Right forelimb (tissue), 1 donor: ENCODE results near the gene THBS1.

Experiments used
- DNase-seq: peaks from one replicate; pipeline ENCODE4 v3.0.0-alpha.2; 2018

Gene THBS1

DNA sequence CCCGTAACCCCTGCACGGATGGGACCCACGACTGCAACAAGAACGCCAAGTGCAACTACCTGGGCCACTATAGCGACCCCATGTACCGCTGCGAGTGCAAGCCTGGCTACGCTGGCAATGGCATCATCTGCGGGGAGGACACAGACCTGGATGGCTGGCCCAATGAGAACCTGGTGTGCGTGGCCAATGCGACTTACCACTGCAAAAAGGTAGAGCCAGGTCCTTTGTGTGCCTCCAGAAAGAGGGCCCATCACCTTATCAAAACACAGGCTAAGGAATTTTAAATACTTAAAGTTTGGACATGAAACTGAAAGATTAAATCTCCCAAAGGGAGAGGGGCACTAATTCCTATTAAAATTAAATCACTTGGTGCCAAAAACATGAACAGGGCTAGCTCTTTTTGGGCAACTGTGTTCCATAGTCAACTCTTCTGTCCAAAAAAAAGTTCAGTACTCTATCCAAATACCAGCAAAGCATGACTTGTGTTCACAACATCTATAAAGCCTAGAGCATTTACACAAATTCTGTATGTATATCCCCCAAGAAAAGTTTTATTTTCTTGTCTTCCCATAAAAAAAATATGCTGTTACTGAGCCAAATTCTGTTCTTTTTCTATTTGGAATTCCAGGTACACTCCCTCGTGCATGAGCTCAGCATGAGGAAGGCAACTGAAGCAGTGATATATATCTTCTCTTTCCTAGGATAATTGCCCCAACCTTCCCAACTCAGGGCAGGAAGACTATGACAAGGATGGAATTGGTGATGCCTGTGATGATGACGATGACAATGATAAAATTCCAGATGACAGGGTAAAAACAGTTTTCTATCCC is 9.2 kb downstream of the THBS1 start:
- no peak for DNase-seq

DNA sequence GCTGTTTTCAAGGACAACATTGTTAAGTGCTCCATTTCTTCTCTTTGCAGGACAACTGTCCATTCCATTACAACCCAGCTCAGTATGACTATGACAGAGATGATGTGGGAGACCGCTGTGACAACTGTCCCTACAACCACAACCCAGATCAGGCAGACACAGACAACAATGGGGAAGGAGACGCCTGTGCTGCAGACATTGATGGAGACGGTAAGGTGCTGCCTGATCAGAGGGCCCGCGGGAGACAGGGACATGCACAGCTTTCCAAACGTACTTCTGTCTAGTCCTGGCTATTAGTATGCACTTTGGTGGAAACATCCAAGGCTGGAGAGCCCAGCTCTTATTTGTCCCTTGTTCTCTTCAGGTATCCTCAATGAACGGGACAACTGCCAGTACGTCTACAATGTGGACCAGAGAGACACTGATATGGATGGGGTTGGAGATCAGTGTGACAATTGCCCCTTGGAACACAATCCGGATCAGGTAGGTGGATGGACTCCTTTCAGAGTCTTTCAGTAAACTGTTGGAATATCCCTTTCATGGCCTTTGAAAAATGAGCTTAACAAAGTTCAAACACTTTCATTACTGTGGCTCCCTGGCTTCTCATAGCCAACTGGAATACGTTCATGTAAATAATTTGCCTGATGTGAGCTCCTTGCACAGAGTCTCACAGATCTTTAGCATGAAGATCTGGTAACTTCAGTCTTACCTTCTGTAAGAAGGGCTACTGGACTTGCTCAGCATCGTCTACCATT is 10.4 kb downstream of the THBS1 start:
- no peak for DNase-seq

- no peak for DNase-seq
Observed at GRCh38 chr15:39591896-39592315, 11.0 kb downstream of the THBS1 start.

- DNase-seq: no peak
Observed at GRCh38 chr15:39592500-39592899, 11.6 kb downstream of the THBS1 start.

DNA sequence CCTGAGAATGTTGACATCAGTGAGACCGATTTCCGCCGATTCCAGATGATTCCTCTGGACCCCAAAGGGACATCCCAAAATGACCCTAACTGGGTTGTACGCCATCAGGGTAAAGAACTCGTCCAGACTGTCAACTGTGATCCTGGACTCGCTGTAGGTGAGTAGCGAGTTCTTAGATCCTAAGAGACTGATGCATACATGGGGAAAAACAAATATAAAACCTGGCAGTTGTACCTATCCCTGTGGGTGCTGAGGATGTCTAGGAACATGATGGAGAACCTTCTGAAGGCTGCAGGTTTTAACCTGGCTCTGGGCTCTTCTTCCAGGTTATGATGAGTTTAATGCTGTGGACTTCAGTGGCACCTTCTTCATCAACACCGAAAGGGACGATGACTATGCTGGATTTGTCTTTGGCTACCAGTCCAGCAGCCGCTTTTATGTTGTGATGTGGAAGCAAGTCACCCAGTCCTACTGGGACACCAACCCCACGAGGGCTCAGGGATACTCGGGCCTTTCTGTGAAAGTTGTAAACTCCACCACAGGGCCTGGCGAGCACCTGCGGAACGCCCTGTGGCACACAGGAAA is 12.3 kb downstream of the THBS1 start:
- DNase-seq: no peak

GRCh38 chr15:39593656-39594445 is 13.0 kb downstream of the THBS1 start:
- DNase-seq: no peak

- DNase-seq: no peak
Observed at GRCh38 chr15:39594446-39595337, 13.8 kb downstream of the THBS1 start.

DNA sequence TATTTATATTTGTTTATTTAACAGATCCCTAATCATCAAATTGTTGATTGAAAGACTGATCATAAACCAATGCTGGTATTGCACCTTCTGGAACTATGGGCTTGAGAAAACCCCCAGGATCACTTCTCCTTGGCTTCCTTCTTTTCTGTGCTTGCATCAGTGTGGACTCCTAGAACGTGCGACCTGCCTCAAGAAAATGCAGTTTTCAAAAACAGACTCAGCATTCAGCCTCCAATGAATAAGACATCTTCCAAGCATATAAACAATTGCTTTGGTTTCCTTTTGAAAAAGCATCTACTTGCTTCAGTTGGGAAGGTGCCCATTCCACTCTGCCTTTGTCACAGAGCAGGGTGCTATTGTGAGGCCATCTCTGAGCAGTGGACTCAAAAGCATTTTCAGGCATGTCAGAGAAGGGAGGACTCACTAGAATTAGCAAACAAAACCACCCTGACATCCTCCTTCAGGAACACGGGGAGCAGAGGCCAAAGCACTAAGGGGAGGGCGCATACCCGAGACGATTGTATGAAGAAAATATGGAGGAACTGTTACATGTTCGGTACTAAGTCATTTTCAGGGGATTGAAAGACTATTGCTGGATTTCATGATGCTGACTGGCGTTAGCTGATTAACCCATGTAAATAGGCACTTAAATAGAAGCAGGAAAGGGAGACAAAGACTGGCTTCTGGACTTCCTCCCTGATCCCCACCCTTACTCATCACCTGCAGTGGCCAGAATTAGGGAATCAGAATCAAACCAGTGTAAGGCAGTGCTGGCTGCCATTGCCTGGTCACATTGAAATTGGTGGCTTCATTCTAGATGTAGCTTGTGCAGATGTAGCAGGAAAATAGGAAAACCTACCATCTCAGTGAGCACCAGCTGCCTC is 14.7 kb downstream of the THBS1 start:
- no peak for DNase-seq

DNA sequence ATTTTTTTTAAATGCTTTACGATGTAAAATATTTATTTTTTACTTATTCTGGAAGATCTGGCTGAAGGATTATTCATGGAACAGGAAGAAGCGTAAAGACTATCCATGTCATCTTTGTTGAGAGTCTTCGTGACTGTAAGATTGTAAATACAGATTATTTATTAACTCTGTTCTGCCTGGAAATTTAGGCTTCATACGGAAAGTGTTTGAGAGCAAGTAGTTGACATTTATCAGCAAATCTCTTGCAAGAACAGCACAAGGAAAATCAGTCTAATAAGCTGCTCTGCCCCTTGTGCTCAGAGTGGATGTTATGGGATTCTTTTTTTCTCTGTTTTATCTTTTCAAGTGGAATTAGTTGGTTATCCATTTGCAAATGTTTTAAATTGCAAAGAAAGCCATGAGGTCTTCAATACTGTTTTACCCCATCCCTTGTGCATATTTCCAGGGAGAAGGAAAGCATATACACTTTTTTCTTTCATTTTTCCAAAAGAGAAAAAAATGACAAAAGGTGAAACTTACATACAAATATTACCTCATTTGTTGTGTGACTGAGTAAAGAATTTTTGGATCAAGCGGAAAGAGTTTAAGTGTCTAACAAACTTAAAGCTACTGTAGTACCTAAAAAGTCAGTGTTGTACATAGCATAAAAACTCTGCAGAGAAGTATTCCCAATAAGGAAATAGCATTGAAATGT is 15.6 kb downstream of the THBS1 start:
- DNase-seq: no peak

DNA sequence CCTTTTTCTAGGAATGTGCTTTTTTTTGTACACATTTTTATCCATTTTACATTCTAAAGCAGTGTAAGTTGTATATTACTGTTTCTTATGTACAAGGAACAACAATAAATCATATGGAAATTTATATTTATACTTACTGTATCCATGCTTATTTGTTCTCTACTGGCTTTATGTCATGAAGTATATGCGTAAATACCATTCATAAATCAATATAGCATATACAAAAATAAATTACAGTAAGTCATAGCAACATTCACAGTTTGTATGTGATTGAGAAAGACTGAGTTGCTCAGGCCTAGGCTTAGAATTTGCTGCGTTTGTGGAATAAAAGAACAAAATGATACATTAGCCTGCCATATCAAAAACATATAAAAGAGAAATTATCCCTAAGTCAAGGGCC is 16.5 kb downstream of the THBS1 start:
- no peak for DNase-seq

DNA sequence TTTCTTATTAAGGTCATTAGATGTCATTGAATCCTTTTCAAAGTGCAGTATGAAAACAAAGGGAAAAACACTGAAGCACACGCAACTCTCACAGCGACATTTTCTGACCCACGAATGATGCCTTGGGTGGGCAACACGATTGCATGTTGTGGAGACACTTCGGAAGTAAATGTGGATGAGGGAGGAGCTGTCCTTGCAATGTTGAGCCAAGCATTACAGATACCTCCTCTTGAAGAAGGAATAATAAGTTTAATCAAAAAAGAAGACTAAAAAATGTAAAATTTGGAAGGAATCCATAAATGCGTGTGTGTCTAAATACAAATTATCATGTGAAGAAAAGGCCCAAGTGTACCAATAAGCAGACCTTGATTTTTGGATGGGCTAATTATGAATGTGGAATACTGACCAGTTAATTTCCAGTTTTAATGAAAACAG is 16.9 kb downstream of the THBS1 start:
- DNase-seq: no peak

- no peak for DNase-seq
Observed at GRCh38 chr15:39598186-39598850, 17.4 kb downstream of the THBS1 start.

GRCh38 chr15:39598958-39599845 is 18.3 kb downstream of the THBS1 start:
- no peak for DNase-seq

DNA sequence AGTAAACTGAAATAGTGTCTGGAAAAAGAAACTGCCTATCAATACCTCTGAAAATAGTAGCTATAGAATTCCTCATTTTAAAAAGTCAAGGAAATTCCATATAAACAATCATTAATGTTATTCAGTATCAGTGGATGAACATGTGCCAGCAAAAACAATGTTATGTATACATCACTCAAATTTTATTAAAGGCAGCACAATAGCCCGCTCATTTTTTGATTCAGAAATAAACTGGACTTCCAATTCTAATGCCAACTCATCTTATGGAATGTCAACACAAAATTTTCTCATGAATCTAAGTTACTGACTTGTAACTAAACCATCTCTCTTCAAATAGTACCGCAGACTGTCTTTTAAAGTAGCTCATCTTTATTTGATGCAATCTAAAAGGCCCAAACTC is 19.0 kb downstream of the THBS1 start:
- no peak for DNase-seq

- DNase-seq: no peak
Observed at GRCh38 chr15:39602143-39602542, 21.3 kb downstream of the THBS1 start.

GRCh38 chr15:39605146-39605545 is 24.3 kb downstream of the THBS1 start:
- DNase-seq: no peak

DNA sequence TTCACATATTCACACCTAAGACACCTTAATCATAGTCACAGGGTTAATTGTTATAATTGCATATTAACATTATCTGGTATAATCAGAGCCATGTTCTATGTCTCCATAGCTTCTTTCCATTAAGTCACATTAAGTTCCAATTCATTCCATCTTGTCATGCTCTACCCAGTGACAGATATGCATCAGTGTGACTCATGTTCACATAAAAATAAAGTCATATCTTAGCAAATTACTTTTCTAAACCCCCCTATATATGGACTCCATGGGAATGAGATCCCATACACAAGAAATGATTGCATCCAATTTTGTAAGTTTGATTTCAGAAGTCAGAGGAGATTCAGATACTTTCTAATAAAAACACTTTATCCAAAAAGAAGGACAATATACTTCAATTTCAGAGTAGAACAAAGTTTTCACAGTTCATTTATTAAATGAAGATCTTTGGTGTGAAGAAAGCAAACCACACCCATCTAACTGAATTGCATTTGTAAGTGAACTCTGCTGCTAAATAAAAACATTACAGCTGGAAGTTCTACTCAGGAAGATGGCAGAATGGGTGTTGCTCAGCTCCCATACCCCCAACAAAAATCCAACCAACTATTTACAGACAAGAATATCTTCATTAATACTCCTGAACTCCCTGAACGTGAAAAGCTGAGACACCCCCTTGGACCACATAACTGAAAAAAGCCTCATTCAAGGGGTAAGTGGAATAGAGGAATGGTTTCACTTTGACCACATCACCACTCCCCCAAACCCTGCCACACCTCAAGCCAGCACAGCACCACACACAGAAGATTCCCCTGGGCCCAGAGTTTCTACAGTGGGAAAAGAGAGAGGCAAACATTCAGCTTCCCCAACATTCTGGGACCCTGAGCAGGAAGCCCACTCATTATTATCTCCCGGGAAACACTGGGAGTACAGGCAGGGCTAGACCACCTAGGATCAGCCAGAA is 27.6 kb downstream of the THBS1 start:
- DNase-seq: no peak
